PC-9 (cell line): Measurements from ENCODE around the gene PRKRA. TPM values are rescaled to one million over a fixed set of nuclear protein-coding genes. Genes with fewer than 3 reads are reported as not detected.

Experiments
- BruUV-seq: library from RNA; stranded (reverse); fragments of 400-500 nt; replicated peaks from 2 replicates; lab custom pipeline; 2021; lab: Mats Ljungman, UMichigan
- CTCF ChIA-PET: fragments of 300-600 bp; sonication (Branson Sonifier 250); formaldehyde crosslinking; loops from one replicate; lab custom pipeline; 2022; ENCODE audit warnings: antibody characterized with exemption; lab: Charles Lee
- POLR2A ChIA-PET: fragments of 300-600 bp; sonication (Branson Sonifier 250); formaldehyde crosslinking; loops from one replicate; lab custom pipeline; 2022; ENCODE audit warnings: antibody characterized with exemption; ENCODE audit not compliant: unreplicated experiment; lab: Charles Lee
- DNase-seq, 2 experiments: peaks; one replicate each; pipeline versions ENCODE4 v3.0.0 to v3.0.0-alpha.2; 2015 to 2022; ENCODE audit warnings: mixed read lengths in 1 of 2
- H2AFZ ChIP-seq: fragments of 200-600 bp; sonication (generic); 2 replicates; pipeline ENCODE4 v1.8.1; 2017; ENCODE audit warnings: antibody characterized with exemption
- H3F3A ChIP-seq: fragments of 200-600 bp; sonication (generic); 2 replicates; pipeline ENCODE4 v1.8.1; 2017; ENCODE audit warnings: antibody characterized with exemption, mild to moderate bottlenecking, low read depth; ENCODE audit not compliant: insufficient read depth
- H3K27ac ChIP-seq: fragments of 200-600 bp; sonication (generic); 2 replicates; pipeline ENCODE4 v1.6.1; 2016; ENCODE audit warnings: mixed run types
- H3K27me3 ChIP-seq: fragments of 200-600 bp; sonication (generic); 2 replicates; pipeline ENCODE4 v1.6.1; 2016; ENCODE audit warnings: low read depth, mixed run types; ENCODE audit not compliant: insufficient read depth
- H3K36me3 ChIP-seq: fragments of 200-600 bp; sonication (generic); 2 replicates; pipeline ENCODE4 v1.6.1; 2016; ENCODE audit warnings: low read depth, mixed run types
- H3K4me1 ChIP-seq: fragments of 200-600 bp; sonication (generic); replicated peaks from 2 replicates; pipeline ENCODE4 v1.6.1; 2016; ENCODE audit warnings: mixed run types; ENCODE audit not compliant: insufficient read depth
- H3K4me2 ChIP-seq: fragments of 200-600 bp; sonication (generic); 2 replicates; pipeline ENCODE4 v1.6.1; 2017; ENCODE audit warnings: mixed run types
- H3K4me3 ChIP-seq: fragments of 200-600 bp; sonication (generic); 2 replicates; pipeline ENCODE4 v1.6.1; 2016; ENCODE audit warnings: mixed run types
- H3K79me2 ChIP-seq: fragments of 200-600 bp; sonication (generic); 2 replicates; pipeline ENCODE4 v1.6.1; 2017; ENCODE audit warnings: low read depth, mixed run types
- H3K9me2 ChIP-seq: fragments of 200-600 bp; sonication (generic); 2 replicates; pipeline ENCODE4 v1.8.1; 2017; ENCODE audit warnings: mild to moderate bottlenecking; ENCODE audit not compliant: insufficient read depth
- H3K9me3 ChIP-seq: fragments of 200-600 bp; sonication (generic); 2 replicates; pipeline ENCODE4 v1.8.1; 2016; ENCODE audit warnings: low read depth; ENCODE audit not compliant: insufficient read depth
- H4K20me1 ChIP-seq: fragments of 200-600 bp; sonication (generic); 2 replicates; pipeline ENCODE4 v1.8.1; 2017; ENCODE audit not compliant: insufficient read depth
- EZH2 ChIP-seq: fragments of 200-600 bp; sonication (generic); IDR thresholded peaks from 2 replicates; pipeline ENCODE4 v1.8.0; 2017; ENCODE audit warnings: antibody characterized with exemption, low read depth
- intact Hi-C: fragments of 100-400 bp; cut with micrococcal nuclease; formaldehyde crosslinking; loops from one replicate; pipeline ENCODE4 v1.10.0; 2022; ENCODE audit not compliant: unreplicated experiment
- total RNA-seq: library from RNA; stranded (reverse); gene quantifications from 2 replicates; pipeline ENCODE4 v1.2.3, GENCODE V29; 2021
- TF ChIP-seq, protein P1 (sequence below): fragments of 200-600 bp; sonication (generic); conservative IDR thresholded peaks from 2 replicates; pipeline ENCODE4 v1.6.1; 2017; ENCODE audit warnings: mixed run types, antibody characterized with exemption, mild to moderate bottlenecking, moderate library complexity

The PRKRA gene
- total RNA-seq, 1 experiment from 2014 or later, result 93.3 TPM

DNA sequence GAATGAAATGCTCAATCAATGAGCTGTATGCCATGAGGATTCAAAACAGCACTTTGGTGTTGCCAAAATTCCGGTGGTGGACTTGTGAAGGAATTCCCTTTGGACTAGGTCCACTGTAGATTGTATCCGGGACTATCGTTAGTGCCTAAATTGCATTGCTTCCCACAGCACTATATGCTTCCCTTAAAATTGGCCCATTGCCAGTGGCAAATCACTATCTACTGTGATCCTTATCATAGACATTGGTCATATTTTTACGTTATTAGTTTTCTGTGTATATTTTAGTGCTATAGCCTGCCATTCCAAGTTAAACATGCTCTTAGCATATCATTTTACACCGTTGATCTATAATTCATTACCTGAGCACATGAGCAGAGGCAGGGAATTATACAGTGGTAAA lies 1.9 kb upstream of the PRKRA start:
- POLR2A ChIA-PET, result interaction anchor here (0.6 kb wide), 1 partner anchor 46 kb away, joined by 4 read pairs; no protein-coding TSS in a partner anchor
- TF ChIP-seq, protein P1, sequence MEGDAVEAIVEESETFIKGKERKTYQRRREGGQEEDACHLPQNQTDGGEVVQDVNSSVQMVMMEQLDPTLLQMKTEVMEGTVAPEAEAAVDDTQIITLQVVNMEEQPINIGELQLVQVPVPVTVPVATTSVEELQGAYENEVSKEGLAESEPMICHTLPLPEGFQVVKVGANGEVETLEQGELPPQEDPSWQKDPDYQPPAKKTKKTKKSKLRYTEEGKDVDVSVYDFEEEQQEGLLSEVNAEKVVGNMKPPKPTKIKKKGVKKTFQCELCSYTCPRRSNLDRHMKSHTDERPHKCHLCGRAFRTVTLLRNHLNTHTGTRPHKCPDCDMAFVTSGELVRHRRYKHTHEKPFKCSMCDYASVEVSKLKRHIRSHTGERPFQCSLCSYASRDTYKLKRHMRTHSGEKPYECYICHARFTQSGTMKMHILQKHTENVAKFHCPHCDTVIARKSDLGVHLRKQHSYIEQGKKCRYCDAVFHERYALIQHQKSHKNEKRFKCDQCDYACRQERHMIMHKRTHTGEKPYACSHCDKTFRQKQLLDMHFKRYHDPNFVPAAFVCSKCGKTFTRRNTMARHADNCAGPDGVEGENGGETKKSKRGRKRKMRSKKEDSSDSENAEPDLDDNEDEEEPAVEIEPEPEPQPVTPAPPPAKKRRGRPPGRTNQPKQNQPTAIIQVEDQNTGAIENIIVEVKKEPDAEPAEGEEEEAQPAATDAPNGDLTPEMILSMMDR, result no peak
- no peak for TF ChIP-seq EZH2
- BruUV-seq, result no TSS peak
- DNase-seq, result no peak
- Histone ChIP-seq H3K9me3 (no peaks in the 10 kb centered on the region), H3K36me3 (peaks cover 17% of the 10 kb centered on the region), H3K9me2 (no peaks in the 10 kb centered on the region), H3K4me2 (peak overlapping the region; percentile 79; the same call in 1 of the 2 replicates), H4K20me1 (peaks cover 18% of the 10 kb centered on the region), H3K27ac (no peak overlapping the region), H3K4me1 (peaks cover 22% of the 10 kb centered on the region), H3K27me3 (no peaks in the 10 kb centered on the region), H3F3A (peaks cover 24% of the 10 kb centered on the region), H2AFZ (no peak overlapping the region), H3K4me3 (no peak overlapping the region), H3K79me2 (peaks cover 30% of the 10 kb centered on the region)
- intact Hi-C loops, result no loop called here
- CTCF ChIA-PET, result interaction anchor here (0.6 kb wide), 1 partner anchor 70 kb away, joined by 4 read pairs; no protein-coding TSS in a partner anchor

DNA sequence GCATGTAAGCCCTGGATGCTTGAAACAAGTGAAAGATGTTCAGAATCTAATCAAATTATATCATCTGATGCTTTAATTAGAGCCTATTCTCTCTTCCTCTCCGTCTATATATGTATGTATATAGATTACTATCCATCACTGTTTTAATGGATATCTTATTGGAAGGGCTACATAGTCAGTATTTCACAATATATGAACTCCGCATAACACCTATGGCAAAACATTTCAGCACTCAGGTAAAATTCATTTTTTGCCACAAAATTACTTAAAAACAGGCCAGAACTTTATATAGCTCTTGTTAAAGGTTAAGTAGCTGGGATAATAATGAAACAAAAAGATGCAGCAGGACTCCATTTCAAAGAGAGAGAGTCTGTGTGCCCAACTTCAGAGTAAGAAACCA lies 1.4 kb upstream of the PRKRA start:
- H3K79me2 ChIP-seq, result peaks cover 33% of the 10 kb centered on the region
- H3K27me3 ChIP-seq, result no peaks in the 10 kb centered on the region
- TF ChIP-seq EZH2, result no peak
- TF ChIP-seq, protein P1, result no peak
- no TSS peak for BruUV-seq
- H3K4me3 ChIP-seq, result peak overlapping the region; percentile 78
- ChIA-PET CTCF (interaction anchor here (0.6 kb wide), 1 partner anchor 70 kb away, joined by 4 read pairs; no protein-coding TSS in a partner anchor), POLR2A (interaction anchor here (0.7 kb wide), 1 partner anchor 40 kb away, joined by 35 read pairs; no protein-coding TSS in a partner anchor)
- peaks cover 19% of the 10 kb centered on the region for H3K36me3 ChIP-seq
- no peaks in the 10 kb centered on the region for H3K9me2 ChIP-seq
- intact Hi-C loops, result no loop called here
- H3K4me2 ChIP-seq, result peak overlapping the region; percentile 79
- peaks cover 19% of the 10 kb centered on the region for H4K20me1 ChIP-seq
- DNase-seq, result no peak
- no peaks in the 10 kb centered on the region for H3K9me3 ChIP-seq
- H3K27ac ChIP-seq, result peak overlapping the region; percentile 93
- peak overlapping the region; percentile 88 for H2AFZ ChIP-seq
- H3F3A ChIP-seq, result peaks cover 24% of the 10 kb centered on the region
- H3K4me1 ChIP-seq, result peaks cover 22% of the 10 kb centered on the region

DNA sequence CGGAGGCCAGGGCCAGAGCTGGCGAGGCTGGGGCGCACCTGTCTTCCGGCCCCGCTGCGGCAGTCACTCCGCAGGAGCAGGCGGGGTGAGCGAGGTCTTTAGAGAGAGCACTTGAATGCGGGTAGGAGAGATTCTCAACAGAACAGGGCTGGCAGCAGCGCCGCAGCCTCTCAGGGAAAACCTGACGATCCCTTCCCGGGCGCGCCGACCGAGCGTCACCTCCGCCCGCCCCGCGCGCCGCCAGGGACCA lies 526 bp downstream of the PRKRA start:
- H2AFZ ChIP-seq, result peak overlapping the region; percentile 83
- H3K4me2 ChIP-seq, result peak overlapping the region; percentile 91
- no TSS peak for BruUV-seq
- H3K27ac ChIP-seq, result peak overlapping the region; percentile 93
- H3K36me3 ChIP-seq, result peaks cover 35% of the 10 kb centered on the region
- H4K20me1 ChIP-seq, result peaks cover 19% of the 10 kb centered on the region
- no peaks in the 10 kb centered on the region for H3K27me3 ChIP-seq
- H3K4me3 ChIP-seq, result peak overlapping the region; percentile 78
- peaks cover 27% of the 10 kb centered on the region for H3F3A ChIP-seq
- ChIA-PET POLR2A (interaction anchor here (0.6 to 1.5 kb wide), 10 partner anchors 21 to 573 kb away, joined by 3 to 10 read pairs (median 4); partner anchors contain the start of gene PLEKHA3), CTCF (no interaction called here)
- H3K9me3 ChIP-seq, result no peaks in the 10 kb centered on the region
- H3K9me2 ChIP-seq, result no peaks in the 10 kb centered on the region
- H3K79me2 ChIP-seq, result peaks cover 37% of the 10 kb centered on the region
- H3K4me1 ChIP-seq, result peaks cover 22% of the 10 kb centered on the region
- intact Hi-C loops, result loop anchor here (1.0 kb wide), 1 partner anchor 73 kb away; no protein-coding TSS in a partner anchor
- DNase-seq, result peak in 1 of 2 experiments; percentile 79
- TF ChIP-seq, protein P1, result no peak
- TF ChIP-seq EZH2, result no peak
